Activated effector memory CD4-positive, alpha-beta T cell treated with anti-CD3 and anti-CD28 coated beads, Interleukin-2, amount 50 U/mL, for 16 hours (primary cell): ENCODE measurements around the gene CSRP2.
A peak's percentile ranks its signal among the peaks of the same experiment; 100 is the strongest.

ENCODE experiments used
- DNase-seq: peaks from one replicate; pipeline ENCODE4 v3.0.0-alpha.2; 2020

CSRP2 gene

DNA sequence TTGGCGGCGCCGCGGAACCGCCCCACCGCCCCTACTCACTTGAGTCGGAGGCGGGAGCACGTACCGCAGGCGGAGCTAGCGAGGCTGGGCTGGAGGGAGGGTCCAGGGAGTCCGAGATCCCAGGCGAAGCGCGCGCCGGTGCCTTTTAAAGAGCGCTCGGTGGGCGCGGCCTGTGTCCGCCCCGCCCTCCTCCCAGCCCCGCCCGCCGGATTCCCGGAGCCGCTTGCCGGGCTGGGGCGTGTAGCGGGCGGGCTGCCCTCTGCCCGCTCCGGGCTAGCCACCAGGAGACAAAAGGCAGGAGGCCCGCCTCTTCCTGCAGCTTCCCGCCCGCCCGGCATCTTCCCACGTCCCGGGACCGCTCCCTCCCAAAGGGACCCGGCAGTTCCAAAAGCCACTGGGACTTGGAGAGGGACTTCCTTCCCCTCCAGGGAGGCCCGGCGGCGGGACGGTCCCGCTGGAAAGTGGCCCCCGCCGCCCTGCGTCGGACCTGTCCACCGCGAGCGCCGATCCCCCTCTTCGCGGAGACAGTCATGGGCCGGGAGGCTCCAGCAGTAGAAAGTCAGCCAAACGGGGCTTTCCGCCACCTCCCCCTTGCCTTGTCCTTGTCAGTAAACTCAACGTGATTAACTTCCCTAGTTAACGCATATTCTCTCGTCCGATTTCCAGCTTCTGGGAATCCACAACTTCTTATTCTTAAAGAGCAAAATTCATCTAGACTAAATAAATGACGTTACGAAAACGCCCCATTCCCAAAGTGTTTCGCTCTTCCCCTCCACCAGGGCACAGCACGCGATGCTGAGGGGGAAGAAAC is at the start of gene CSRP2:
Gene CSRP2, minus strand, starts transcription at position 121 of the 811 bp plus-strand sequence. CDS start 12,759 bp downstream, outside the sequence.
- DNase-seq = peak; percentile 84

DNA sequence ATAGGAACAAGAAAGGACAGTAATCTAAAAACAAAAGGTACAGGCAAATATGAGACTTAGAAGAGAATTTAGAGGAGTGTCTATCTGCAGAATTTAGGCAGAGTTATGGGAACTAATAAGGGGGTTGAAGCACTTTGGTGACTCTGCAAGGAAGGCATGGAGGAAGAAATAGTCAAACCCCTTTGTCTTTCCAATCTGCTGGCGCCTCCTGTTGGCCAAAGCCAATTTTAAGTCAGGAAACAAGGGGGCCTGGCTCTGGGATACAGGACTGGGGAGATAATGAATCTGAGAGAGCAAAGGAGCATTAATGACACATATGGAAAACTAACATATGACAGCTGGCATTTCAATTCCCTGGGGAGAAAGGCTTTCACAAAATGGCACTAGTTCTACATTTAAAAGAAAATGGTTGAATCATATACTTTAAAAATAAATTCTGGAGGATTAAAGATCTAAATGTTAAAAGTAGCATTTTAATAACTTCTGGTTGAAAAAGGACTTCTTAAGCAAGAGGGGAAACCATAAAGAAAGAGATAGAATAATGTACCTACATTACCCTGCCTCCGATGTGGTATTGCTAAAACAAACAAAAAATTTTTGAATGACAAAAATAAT is 48.5 kb upstream of the CSRP2 start:
- no peak for DNase-seq

DNA sequence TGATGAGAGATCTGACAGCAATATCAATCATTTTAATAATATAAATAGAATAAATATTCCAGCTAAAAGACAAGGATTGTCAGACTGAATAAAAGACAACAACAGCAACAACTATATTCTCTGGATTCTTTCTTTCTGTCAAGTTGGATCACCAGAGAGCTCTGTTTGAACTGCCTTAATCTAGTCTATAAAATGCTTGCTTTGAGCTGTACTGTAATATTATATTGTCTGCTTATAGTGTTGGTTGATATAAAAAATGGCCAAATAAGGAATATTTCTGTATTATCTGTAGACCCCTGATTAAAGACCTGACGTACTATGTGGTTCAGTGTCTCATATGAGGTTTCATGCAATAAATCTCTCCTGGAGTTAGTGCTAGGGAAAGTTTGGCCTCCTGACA is 46.3 kb upstream of the CSRP2 start:
- DNase-seq = no peak

DNA sequence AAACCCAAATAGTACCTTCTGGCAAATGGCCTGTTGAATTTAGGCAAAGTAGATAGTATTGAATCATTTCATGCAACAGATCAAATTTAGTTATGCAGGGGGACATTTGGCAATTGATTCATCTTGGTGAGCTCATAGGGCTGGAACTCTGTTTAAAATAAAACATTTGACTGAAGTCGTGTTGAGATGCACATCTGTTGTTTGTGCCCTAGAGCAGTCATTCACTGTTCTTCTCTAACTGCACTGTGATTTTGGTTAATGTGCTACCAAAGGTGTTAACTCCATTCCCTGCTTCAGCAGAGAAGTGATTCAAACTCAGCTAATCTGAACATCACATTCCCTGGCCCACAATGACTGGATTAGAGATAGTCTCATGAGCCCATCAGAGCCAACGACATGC is 44.0 kb upstream of the CSRP2 start:
- DNase-seq = no peak

DNA sequence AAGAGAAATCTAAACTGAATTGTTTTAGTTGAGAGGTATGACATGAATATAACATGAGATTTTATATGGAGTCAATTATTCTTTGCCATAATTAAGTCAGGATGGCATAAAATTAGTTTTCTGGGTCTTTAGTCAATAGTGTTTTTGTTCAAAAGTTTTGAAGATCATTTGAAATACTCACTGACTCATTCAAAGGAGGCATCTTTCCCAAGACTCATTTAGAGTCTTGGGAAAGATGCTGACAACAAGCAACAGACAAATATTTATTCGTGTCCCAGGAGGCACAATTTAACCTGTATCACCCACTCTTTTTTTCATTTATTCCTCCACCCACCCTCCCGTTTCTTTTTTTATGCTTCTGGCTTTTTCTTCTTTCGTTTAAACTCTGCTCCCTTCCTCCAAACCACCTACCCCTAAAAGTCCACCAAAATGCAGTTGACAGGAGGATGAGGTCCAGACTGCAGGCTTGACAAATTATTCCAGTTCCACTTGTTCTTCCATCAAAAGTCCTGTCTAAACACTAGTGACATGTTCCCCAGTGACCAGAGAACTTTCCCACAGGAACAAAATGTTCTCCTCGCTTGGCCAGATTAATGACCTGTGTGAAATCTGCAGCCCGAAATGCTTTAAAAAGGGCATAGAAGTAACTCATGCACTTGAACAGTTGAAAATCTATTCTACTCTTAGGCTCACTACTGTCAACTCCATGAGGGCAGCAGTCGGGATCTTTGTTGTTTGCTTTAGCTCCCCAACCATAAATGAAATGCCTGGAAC is 43.3 kb upstream of the CSRP2 start:
- no peak for DNase-seq

DNA sequence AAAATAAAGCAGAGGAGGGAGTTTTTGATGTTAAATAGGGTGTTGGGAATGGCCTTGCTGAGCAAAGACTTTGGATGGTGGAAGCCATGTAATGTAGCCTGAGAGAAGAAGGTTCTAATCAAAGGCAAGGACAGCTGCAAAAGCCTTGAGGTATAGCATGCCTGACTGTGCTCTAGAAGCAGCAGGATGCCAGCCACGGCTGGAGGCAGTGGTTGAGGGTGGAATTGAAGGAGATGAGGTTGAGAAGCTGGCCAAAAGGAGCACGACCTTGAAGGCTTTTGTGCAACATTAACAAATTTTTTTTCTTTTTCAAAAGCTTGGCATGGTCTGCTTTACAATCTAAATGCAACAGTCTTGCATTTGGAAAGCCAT is 42.3 kb upstream of the CSRP2 start:
- DNase-seq = no peak

DNA sequence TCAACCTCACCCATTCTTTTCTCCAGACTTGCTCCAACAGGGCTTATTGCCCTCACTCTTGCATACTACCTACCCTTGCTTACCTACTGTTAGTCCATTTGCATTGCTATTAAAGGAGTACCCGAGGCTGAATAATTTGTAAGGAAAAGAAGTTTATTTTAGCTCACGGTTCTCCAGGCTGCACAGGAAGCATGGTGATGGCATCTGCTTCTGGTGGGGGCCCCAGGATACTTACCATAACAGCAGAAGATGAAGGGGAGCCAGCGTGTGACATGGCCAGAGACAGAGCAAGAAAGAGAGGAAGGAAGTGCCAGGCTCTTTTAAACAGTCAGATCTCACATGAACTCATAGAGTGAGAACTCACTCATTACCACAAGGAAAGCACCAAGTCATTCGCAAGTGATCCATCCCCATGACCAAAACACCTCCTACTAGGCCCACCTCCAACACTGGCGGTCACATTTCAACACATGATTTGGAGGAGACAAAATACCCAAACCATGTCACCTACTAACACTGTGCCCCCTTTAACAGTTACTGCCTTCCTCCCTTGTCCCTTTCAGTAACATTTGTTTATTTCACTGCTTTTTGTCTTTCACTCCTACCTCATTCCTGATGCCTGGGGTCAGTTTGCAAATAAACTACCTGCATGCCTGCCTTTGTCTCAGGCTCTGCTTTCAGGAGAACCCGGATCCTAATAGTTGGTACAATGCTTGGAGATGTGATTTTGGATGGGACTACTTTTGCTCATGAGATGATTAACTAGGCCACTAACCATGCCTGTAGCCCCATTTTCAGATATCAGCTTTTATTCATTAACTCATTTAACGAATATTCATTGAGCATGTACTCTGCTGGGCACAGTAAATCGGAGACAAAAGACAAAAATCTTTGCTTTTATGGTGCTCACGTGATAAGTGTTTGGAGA is 41.6 kb upstream of the CSRP2 start:
- DNase-seq = no peak

DNA sequence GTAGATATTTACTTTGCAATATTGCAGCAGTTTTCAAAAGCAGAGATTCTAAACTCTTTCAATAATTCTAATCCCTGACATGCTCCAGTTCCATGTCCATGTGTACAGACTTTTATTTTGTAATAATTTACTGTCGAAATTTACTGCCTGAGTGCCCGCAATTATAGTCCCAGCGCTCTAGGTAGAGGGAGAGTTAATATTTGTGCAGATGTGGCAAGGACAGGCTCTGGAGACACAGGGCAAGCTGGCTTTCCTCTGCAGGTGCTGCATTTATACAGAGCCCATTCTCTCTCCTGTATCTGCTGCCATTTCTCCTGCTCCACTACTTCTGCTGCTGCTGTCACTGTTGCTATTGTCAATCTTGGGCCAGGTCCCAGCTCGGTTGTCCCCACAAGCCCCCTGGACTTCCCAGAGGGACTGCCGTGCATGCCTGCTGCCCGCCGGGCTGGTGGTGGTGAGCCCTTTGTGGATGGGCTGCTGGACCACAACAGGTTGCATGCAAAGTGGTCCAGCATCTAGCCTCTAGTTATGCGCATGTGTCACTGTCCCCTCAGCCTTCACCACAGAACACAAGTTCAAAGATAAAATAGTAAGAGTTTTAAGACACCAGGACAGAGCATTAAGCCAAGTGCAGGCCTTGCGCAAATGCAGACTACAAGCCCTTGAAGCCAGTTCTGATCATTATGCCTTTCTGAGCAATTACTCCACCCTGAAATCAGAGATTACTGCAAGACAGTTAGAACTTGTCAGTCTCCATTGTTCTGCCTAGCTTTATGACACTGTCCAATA is 40.8 kb upstream of the CSRP2 start:
- no peak for DNase-seq

DNA sequence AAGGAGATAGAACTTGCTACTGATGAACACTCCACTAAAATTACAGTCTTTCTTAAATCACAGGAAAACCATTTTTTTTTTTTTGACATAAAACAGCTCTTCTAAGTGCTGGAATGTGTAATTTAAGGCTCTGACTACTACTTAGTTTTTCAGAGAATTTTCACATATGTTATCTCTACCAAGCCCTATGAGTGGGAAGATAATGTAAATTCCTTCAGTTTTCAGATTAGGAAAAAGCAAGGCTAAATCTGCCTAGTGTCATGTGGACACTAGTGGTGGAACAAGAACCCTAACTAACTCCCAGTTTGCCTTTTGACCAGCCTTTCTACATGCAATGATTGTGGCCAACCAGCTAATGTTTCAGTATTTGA is 37.3 kb upstream of the CSRP2 start:
- no peak for DNase-seq

DNA sequence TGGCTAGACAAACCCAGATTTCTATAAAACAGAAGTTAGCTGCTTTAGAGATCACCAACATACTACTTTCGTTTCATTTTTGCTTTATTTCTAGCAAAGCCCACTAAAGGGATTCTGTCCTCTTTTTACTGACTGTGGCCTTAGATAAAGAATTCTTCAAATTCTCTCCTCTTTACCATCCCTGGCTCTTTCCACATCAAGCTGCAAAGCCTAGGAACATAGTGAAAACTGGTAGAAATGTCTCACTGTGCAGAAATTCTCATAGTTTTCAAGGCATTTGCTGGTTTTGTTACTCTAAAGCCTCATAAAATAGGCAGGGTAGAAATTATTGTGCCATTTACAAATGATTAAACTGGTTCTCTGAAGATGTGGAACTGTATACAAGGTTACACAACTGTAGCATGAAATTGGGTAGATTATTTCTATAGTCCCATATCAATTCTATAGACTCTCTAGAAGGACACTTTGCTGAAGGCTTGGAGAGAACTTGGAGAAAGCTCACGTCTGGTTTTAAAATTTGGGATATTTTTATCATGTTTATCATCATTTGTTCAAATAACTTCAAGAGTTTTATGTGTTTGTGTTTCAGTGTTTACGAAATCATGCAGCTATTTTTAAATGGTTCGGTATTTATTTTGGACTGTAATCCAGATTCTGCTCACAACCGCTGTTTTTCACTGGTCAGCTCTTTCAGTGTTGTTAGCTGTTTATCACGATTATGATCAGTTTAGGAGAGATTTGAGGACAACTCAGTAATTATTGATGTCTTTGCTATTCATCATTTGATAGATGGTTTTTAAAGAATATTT is 36.7 kb upstream of the CSRP2 start:
- DNase-seq = no peak

DNA sequence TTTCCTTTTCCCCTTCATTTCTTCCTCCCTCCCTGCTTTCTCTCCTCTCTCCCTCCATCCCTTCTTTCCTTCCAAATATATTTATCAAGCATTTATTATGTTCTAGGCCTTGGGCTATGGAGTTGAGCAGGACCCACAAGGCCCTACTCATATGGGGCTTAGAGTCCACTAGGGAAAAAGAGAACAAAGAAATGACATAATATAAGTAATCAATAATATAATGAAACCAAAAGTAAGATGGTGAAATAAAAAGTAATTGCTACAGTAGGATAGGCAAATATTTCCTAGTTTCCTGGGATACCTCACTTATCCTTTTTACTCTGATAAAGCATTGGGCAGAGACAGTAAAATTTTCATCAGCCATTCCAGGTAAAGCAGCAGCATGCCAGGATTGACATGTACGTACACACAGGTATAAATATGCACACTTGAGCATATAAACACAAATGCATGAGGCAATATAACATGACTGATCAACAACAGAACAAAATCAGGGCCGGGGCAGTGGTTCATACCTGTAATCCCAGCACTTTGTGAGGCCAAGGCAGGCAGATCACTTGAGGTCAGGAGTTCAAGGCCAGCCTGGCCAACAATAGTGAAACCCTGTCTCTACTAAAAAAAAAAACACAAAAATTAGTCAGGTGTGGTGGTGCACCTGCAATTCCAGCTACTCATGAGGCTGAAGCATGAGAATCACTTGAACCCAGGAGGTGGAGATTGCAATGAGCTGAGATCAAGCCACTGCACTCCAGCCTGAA is 35.5 kb upstream of the CSRP2 start:
- no peak for DNase-seq

DNA sequence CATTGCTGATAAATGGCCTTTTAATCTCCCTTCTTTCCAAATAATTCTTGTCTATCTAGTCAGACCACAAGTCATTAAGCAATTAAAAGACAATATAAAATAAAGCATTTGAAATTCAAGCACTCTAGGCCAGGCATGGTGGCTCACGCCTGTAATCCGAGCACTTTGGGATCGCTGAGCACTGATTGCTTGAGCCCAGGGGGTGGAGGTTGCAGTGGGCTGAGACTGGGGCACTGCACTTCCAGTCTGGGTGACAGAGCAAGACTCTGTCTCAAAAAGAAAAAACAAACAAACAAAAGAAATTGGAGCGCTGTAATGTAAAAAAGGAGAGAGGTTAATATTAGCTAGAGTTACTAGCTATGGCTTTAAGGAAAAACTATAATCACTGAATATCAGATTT is 30.5 kb upstream of the CSRP2 start:
- no peak for DNase-seq

DNA sequence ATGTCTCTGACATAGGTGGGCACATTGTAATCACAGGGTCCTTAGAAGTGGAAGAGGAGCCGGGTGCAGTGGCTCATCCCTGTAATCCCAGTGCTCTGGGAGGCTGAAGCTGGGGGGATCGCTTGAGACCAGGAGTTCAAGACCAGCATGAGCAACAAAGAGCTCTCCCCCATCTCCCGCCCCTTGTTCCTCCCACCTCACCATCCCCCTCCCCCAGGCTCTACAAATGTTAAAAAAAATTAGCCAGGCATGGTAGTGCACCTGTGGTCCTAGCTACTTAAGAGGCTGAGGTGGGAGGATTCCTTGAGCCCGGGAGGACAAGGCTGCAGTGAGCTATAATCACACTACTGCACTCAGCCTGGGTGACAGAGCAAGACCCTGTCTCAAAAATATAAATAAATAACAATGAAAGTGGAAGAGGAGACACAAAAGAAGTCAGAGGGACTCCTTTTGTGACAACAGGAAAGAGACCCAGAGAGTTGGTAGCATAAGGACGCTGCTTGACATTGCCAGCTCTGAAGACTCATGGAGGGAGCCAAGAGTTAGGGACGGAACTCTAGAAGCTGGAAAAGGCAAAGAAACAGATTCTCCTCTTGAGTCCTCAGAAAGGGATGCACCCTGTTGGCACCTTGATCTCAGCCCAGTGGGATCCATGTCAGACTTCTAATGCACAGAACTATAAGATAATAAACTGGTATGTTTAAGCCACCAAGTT is 29.6 kb upstream of the CSRP2 start:
- DNase-seq = no peak

DNA sequence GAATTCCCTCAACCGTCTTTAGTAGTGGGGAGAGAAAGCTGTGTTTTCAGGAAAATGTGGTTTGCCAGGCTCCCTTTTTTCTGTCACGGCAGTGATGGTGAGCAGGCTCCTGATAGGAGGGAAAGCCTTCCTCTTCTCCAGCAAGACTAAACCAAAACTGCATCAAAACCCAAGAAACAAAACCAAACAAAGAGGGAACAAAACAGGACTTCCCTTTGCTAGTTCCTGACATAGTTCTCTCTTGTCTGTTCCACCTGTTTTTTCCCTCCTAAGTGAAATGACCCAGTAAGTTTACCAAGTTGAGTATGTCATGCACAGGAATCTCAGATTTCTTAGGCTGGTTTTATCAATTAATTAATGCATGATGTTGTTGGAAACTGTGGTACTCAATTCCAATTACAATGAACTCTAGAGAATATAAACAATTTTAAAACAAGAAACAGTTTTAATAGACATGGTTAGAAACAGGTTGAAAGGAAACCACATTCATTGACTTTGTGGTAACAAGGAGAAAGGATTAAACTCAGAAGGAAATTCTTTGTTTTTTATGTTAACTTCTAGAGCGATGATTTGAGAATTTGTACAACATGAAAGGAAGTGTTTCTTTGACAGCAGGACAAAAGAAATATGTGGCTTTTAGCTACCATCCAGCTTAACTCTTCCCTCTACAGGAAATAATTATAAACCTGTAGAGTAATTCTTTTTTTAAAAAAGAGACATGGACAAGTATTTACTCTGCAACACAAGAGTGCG is 23.0 kb upstream of the CSRP2 start:
- DNase-seq = no peak

DNA sequence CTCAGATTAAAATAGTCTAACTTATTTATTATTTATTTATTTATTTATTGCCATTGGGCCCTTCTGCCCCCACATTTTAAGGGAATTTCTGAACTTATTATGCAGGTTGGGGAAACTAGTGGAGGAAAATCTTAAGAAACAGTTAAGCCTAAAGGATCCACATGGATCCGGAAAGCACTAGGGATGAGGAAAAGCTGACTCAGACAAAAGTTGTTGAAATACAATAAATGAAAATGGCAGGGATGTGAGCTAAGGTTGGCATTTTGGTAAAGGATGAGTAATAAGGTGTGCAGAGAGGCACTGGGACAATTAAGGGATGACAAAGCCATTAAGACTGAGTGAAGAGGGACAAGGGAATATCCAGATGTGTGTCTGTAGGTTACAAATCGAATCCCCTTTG is 20.7 kb upstream of the CSRP2 start:
- no peak for DNase-seq

DNA sequence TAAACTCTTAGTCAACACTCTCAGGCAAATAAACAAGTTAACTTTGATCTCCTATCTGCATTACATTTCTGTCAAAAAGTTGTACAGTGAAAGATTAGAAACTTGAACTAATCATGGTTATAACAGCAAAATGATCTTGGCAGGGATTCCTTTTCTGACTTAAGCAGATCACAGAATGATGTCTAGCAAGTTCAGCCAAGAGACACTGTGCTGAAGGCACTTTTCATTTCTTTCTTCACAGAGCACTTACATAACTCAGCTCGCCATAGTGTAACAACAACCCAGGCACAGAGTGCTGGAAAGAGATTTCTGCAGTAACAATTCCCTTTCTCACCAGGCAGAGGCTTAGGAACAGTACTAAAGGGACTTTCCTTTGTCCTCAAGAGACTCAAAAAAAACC is 19.6 kb upstream of the CSRP2 start:
- DNase-seq = no peak

DNA sequence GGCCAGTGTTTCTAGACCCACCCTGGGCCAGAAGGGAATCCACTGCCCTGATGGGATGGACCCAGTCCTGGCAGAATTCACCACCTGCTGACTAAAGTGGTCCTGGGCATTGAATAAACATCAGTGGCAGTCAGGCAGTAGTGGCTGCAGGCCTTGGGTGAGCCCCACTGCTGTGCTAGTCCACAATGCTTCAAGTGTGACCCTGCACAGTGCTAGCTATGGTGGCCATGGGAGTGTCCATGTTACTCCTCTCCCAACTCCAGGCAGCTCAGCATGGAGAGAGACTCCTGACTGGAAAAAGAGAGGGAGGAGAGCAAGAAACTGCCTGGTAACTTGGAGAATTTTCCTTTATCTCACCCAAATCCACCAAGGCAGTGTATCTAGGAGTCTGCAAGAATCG is 17.5 kb upstream of the CSRP2 start:
- no peak for DNase-seq

DNA sequence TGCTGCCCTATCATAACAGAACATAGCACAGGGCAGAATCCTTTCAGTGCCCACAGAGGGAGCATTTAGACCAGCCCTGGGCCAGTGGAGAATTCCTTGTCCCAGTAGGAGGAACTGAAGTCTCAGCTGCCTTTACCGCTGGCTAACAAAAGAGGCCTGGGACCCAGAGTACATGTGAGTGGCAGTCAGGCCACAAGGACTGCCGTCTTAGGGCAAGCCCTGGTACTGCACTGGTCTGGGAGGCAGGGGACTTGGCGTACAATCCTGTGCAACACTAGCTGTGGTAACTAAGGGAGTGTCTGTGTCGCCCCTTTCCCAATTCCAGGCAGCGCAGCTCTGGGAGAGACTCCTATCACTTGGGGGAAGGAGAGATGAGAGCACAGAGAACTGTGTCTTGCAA is 17.0 kb upstream of the CSRP2 start:
- no peak for DNase-seq

DNA sequence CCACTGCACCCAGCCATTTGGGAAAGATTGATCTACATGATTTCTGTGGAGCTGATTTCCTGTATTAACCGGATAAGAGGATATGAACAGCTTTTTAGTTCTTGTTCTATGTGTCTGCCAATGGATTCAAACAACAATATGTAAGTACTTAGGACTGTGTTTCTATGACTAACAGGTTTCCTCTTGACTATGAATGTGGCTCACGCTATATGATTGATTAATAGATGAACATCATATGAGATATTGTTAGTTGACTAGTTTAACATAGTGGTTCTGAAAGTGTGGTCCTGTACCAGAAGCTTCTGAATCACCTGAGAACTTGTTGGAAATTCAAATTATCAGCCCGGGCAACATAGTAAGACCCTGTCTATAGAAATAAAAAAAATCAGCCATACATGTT is 12.8 kb upstream of the CSRP2 start:
- DNase-seq = no peak
